Endothelial cell of umbilical vein (primary cell): ENCODE results near the gene KCNMB2.

Experiments
- CTCF ChIP-seq, 2 donors: IDR thresholded peaks; 1 replicate in 1 of 2; 2 replicates in 1 of 2; pipeline ENCODE4 v1.5.1; 2011; ENCODE audit warnings: low read length in 2 of 2, mild to moderate bottlenecking in 2 of 2, moderate library complexity in 2 of 2, control low read depth in 1 of 2, inconsistent platforms in 1 of 2, low read depth in 1 of 2; ENCODE audit not compliant: insufficient read depth in 1 of 2; ENCODE audit errors: extremely low read depth in 1 of 2
- MYC ChIP-seq: IDR thresholded peaks from one replicate; pipeline ENCODE4 v1.6.1; 2011; ENCODE audit warnings: mild to moderate bottlenecking, low read depth, low read length

DNA sequence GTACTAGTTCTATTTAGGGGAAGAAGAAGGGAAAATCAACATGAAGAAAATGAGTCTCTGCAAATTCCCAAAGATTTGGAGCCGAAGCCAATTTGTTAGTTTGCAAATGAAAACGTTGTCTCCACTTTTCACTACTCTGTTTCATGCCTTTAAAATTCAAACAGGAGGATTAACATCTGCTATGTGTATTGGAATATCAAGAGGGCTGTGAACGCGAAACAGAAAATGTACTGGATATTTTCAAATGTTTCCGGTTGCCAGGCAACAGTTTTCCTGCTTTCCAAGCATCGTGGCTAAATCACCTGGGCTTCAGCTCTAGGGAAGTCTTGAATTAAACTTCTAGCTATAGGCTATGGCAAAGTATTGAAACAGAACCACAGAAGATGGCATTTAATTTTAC is 172.8 kb downstream of the KCNMB2 start:
- TF ChIP-seq CTCF (IDR thresholded peaks at IDR 0.05; ENCODE audit: extremely low read depth in 1 of 2, insufficient read depth in 1 of 2, low read depth in 1 of 2, low read length in 2 of 2) (no peak), MYC (no peak)
